ENCODE measurements around the gene MRRF.

DNA sequence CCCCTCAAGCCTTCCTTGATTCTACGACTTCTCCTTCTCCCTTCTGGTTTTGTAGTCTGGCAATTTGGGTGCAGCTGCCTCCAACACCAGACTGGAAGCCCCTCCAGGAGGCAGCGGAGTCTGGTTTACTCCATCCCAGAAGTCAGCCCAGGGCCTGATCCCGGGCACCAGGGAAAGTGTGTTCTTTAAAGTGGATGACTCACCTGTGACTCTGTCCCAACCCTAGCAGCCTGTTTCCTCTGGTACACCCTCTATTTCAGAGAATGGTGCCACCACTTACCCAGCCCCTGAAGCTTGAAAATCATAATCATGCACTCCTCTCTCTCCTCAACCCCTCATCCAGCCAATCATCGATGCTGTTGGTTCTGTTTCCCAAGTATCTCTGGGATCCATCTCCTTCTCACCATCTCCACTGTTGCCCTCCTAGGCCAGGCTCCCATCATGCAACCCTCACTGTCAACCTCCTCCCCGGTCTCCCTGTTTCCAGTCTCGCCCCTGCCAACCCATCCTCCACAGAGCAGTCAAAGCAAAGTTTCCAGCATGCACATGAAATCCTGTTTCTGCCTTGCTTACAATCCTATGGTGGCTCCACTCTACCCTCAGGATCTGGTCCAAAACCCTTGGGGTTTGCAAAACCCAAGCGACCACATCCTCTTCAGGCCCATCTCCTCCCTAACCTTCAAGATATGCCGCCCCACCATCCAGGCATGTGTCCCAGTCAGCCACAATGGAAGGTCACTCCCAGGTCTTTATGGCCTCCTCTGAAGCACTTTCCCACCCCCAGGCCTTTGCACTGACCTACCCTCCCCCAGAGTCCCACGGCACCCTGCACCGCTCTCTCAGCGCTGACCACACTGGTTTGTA is 46.4 kb upstream of the MRRF start:
- TF ChIP-seq, protein P1, sequence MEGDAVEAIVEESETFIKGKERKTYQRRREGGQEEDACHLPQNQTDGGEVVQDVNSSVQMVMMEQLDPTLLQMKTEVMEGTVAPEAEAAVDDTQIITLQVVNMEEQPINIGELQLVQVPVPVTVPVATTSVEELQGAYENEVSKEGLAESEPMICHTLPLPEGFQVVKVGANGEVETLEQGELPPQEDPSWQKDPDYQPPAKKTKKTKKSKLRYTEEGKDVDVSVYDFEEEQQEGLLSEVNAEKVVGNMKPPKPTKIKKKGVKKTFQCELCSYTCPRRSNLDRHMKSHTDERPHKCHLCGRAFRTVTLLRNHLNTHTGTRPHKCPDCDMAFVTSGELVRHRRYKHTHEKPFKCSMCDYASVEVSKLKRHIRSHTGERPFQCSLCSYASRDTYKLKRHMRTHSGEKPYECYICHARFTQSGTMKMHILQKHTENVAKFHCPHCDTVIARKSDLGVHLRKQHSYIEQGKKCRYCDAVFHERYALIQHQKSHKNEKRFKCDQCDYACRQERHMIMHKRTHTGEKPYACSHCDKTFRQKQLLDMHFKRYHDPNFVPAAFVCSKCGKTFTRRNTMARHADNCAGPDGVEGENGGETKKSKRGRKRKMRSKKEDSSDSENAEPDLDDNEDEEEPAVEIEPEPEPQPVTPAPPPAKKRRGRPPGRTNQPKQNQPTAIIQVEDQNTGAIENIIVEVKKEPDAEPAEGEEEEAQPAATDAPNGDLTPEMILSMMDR (IDR thresholded peaks at IDR 0.05; ENCODE audit: low read depth, low read length, poor library complexity, severe bottlenecking), result no peak
- TF ChIP-seq EZH2phosphoT487 (IDR thresholded peaks at IDR 0.05; ENCODE audit: borderline replicate concordance, low read length), result no peak

All from DOHH2 (cell line).